ENCODE results near the gene CFAP73. TPM values are rescaled to one million over a fixed set of nuclear protein-coding genes. Genes with fewer than 3 reads are reported as not detected.

Gene CFAP73
- polyA plus RNA-seq, 4 donors, result 0.76 to 2.5 (median 1.9) TPM

- DNase-seq (ENCODE audit: low read depth in 4 of 4, low spot score in 2 of 4), result no peak
Measured at GRCh38 chr12:113118142-113118541, 31.4 kb upstream of the CFAP73 start.

- no peak for DNase-seq (ENCODE audit: low read depth in 4 of 4, low spot score in 2 of 4)
Measured at GRCh38 chr12:113119980-113120669, 29.4 kb upstream of the CFAP73 start.

GRCh38 chr12:113120670-113121370, 28.7 kb upstream of the CFAP73 start:
- DNase-seq (ENCODE audit: low read depth in 4 of 4, low spot score in 2 of 4), result no peak

GRCh38 chr12:113127791-113128199, 21.7 kb upstream of the CFAP73 start:
- DNase-seq (ENCODE audit: low read depth in 4 of 4, low spot score in 2 of 4), result no peak

- DNase-seq (ENCODE audit: low read depth in 4 of 4, low spot score in 2 of 4), result no peak
Measured at GRCh38 chr12:113128802-113129663, 20.5 kb upstream of the CFAP73 start.

- DNase-seq (ENCODE audit: low read depth in 4 of 4, low spot score in 2 of 4), result no peak
Measured at GRCh38 chr12:113129664-113130456, 19.7 kb upstream of the CFAP73 start.

GRCh38 chr12:113130457-113131135, 18.9 kb upstream of the CFAP73 start:
- DNase-seq (ENCODE audit: low read depth in 4 of 4, low spot score in 2 of 4), result no peak

- no peak for DNase-seq (ENCODE audit: low read depth in 4 of 4, low spot score in 2 of 4)
Measured at GRCh38 chr12:113131556-113131955, 18.0 kb upstream of the CFAP73 start.

GRCh38 chr12:113133036-113133435, 16.5 kb upstream of the CFAP73 start:
- no peak for DNase-seq (ENCODE audit: low read depth in 4 of 4, low spot score in 2 of 4)

GRCh38 chr12:113133666-113134065, 15.9 kb upstream of the CFAP73 start:
- DNase-seq (ENCODE audit: low read depth in 4 of 4, low spot score in 2 of 4), result no peak

- DNase-seq (ENCODE audit: low read depth in 4 of 4, low spot score in 2 of 4), result no peak
Measured at GRCh38 chr12:113134071-113134470, 15.5 kb upstream of the CFAP73 start.

- no peak for DNase-seq (ENCODE audit: low read depth in 4 of 4, low spot score in 2 of 4)
Measured at GRCh38 chr12:113134521-113134951, 15.0 kb upstream of the CFAP73 start.

- DNase-seq (ENCODE audit: low read depth in 4 of 4, low spot score in 2 of 4), result no peak
Measured at GRCh38 chr12:113135178-113136127, 14.1 kb upstream of the CFAP73 start, which contains the start of gene RASAL1. RASAL1 (minus strand) TSS chr12:113135761; CDS start chr12:113135462, 299 bp downstream.

GRCh38 chr12:113136128-113136989, 13.2 kb upstream of the CFAP73 start:
- no peak for DNase-seq (ENCODE audit: low read depth in 4 of 4, low spot score in 2 of 4)

GRCh38 chr12:113136990-113137511, 12.5 kb upstream of the CFAP73 start:
- DNase-seq (ENCODE audit: low read depth in 4 of 4, low spot score in 2 of 4), result no peak

GRCh38 chr12:113137861-113138783, 11.4 kb upstream of the CFAP73 start:
- no peak for DNase-seq (ENCODE audit: low read depth in 4 of 4, low spot score in 2 of 4)

All from left renal cortex interstitium (tissue), 4 donors.